NCI-H2171 (cell line): ENCODE data around the gene FZD2.
"Not testable (repeated sequence)": the region's sequence is repeated elsewhere in the genome, so short reads cannot be mapped to it uniquely, and the experiment has no call there.

Source experiments
- DNase-seq: peaks from one replicate; lab custom pipeline; 2025; lab: John Stamatoyannopoulos, UW

The FZD2 gene

DNA sequence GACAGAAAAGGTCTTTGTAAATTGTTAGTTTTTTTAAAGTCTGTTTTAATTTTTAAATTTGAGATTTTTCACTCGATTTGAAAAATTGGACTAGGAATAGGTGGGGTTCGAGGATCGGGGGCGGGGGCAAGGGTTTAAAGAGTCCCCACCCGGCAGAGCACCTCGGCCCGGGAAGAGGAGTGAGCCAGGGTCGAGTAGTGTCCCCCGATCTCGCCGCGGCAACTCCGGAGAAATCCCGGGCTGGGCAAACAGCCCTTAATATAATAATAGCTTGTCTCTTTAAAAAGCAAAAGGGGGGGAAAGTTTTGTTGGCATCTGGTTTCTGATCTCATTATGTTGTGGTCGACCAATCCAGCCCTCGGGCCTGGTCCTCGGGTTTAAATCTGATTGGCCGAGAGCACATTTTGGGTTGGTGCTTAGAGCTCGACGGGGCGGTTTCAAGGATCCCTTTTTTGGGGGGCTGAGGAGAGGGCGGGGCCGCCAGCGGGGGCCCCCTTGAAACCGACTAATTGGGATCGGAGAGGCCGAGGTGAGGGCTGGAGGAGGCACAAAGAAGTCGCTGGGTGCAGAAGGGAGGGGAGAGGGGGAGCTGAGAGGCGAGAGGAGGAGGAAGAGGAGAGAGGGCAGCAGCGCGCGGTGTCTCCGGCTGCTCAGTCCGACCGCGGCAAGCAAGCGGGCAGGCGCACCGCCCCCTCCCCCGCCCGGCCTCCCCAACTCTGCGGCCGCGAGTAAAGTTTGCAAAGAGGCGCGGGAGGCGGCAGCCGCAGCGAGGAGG, at the start of gene FZD2:
Gene FZD2 (plus strand): TSS at position 653 of the 775 bp plus-strand sequence. CDS start 205 bp downstream, outside the sequence.
- peak; percentile 88 for DNase-seq

DNA sequence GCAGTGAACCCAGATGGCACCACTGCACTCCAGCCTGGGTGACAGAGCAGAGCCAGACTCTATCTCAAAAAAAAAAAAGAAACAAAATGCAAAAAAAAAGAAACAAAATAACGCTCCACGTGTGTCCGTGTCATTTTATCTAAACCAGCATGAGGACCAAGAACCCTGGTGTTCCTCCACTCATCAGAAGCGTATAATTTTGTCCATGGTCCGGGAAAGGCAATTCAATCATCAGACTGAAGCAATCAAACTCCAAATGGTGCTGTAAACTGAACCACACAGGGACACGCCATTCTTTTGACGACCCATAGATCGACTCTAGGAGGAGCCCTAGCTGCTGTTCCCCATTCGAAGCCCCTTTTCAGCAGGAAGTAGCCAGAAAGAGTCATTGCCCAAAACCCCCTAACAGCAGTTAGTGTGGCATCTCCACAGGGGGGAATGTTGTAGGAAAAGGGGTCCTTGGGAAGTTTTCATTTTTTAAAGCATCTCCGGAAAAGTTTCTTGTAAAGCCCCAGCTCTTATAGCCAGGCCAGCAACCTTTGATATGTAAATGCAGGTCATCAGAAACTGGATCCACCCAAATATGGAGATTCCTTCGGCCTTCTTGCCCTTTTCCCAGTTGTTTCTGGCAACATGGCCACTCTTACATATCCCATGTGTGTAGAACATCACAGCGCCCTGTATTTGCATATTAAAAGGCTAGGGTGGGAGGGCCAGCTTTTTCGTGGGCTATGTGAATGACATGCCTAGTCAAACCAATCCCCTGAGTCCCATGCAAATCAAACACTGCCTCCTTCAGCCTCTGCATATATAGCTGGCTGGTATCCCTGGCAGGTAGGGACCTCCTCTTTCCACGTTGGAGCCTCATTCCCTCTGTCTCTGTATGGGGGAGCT, 45.8 kb upstream of the FZD2 start:
- DNase-seq = not testable (repeated sequence)

DNA sequence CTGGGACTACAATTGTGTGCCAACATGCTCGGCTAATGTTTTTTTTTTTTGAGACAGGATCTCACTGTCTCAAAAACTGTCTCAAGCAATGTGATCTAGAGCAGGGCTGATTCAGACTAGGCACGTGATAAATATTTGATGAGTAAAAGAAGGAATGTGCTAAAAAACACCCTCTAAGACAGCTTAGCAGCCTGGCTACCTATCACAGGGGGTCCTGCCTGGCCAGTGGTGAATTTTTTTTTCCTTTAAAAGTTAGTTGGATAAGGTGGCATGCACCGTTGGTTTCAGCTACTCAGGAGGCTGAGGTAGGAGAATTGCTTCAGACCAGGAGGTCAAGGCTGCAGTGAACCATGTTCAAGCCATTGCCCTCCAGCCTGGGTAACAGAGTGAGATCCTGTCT, 39.3 kb upstream of the FZD2 start:
- DNase-seq = no peak

DNA sequence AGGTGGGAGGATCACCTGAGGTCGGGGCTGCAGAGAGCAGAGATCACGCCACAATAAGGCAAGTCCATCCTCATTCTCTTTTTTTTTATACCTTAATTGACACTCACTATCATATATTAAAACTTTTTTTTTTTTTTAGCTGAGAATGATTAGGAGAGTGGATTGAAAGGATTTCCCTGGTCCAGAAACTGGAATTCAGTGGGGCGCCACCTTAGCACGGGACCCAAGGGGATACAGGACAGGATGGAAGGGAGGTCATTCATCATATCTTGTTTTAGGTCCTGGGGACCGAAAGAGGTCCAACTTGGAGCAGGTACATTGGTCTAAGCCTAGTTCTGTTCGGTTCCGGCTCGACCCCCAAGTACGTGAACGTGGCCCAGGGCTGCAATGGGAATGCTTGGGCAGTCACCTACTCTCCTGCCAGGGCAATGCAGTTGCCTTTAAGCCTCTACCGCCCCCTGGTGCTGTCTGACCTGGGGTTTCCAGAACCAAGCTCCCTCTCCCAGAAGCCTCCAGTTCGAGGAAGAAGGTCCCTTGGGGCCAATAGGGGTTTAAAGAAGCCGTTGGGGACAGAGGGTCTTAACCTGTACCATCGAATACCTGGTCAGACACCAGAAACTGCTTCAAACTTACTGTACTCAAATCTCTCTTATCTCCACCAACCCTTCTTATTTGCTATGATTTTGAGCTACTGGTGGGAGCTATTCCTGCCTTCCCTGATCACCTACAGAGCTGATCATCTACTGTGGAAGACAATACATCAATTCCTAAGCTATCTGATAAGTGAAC, 34.2 kb upstream of the FZD2 start:
- no peak for DNase-seq

DNA sequence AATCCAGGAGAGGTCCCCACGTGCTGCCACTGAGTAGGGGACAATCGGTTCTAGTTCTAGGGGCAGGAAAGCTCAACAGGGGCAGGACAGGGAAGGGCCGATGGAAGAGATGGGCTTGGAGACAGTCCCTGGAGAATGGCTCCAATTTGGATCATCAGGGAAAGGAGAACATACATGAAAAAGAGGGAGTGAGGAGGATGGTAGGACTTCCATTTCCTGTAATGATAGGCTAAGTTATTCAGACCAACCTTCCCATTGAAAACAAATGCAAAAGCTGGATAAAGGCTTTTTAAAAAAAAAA, 33.7 kb upstream of the FZD2 start:
- DNase-seq = no peak

DNA sequence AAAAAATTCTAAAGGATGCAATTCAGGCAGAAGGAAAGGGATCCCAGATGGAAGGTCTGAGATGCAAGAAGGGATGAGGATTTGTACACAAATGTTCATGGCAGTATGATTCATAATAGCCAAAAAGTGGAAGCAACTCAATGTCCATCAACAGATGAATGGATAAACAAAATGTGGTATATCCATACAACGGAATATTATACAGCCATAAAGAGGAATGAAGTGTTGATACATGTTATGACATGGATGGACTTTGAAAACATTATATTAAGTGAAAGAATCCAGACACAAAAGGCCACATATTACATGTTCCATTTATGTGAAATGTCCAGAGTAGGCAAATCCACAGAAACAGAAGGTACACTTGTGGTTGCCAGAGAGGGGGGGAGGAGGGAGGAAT, 30.2 kb upstream of the FZD2 start:
- DNase-seq = no peak

DNA sequence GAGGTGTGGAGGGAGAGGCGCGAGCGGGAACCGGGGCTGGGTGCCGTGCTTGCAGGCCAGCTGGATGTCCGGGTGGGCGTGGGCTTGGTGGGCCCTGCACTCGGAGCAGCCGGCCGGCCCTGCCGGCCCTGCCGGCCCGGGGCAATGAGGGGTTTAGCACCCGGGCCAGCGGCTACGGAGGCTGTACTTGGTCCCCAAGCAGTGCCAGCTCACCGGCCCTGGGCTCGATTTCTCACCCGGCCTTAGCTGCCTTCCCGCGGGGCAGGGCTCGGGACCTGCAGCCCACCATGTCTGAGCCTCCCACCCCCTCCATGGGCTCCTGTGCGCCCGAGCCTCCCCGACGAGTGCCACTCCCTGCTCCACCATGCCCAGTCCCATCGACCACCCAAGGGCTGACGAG, 29.3 kb upstream of the FZD2 start:
- no peak for DNase-seq

DNA sequence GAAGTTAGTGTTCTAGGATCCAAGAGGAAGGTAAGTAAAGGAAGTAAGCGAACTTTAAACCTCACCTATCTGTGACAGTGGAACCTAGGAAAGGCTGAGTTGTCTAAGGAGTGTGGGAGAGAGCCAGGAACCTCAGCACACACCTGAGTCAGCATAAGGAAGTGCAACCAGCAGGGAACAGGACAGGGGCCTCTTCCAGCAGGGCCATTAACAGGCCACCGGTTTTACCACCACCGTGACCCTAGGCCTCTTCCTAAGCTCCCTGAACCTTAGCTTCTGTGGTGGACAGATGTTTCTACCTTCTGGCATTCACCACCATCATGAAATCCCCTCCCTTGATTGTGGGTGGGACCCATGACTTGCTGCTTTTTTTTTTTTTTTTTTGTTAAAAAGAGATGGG, 27.4 kb upstream of the FZD2 start:
- DNase-seq = no peak

DNA sequence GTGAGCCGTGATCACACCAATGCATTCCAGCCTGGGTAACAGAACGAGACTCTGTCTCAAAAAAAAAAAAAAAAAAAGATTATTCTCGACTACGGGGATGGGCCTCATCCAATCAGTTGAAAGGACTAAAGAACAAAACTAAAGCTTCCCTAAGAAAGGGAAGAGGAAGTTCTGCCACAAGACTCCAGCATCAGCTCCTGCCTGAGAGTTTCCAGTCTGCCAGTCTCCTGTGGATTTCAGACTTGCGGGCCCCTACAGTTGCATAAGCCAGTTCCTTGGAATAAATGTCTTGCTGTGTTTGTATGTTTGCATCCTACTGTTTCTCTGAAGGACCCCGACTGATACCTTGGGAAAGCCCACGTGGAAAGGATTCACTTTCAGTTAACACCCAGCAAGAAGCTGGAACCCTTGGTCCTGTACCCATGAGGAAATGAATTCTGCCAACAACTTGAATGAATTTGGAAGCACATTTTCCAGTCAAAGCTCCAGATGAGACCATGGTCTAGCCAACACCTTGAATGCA, 26.3 kb upstream of the FZD2 start:
- DNase-seq = no peak

DNA sequence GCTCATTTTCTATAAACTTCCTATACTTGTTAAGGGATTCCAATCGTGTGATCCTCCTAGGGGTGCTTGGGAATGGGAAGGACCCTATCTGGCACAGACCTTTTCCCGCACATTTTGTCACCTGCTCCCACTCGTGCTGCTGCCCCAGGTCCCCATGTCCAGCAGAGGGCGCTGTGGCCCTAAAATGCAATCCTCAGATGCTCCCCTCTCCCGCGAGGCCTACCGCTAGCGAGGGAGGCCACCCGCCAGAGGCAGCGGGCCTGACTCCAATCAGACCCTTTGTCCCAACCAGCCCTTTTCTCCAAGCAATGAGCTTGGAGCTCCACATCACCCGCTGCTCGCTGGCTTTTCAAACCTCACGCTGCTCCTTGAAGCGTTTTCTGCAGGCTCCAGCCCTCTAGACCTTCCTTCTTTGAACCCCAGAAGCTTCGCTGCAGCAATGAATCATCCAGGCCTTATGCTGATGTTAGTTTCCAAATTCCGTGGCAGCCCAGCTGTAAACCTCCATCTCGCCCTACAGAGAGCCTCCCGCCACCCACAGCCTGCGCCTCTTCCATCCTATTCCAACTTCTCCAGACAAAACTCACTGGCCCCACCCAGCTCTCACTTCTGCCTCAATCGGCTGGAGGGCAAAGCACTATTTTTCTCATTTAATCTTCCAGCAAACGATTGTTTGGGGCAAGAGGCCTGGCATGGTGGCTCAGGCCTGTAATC, 23.6 kb upstream of the FZD2 start:
- DNase-seq = peak; percentile 78

DNA sequence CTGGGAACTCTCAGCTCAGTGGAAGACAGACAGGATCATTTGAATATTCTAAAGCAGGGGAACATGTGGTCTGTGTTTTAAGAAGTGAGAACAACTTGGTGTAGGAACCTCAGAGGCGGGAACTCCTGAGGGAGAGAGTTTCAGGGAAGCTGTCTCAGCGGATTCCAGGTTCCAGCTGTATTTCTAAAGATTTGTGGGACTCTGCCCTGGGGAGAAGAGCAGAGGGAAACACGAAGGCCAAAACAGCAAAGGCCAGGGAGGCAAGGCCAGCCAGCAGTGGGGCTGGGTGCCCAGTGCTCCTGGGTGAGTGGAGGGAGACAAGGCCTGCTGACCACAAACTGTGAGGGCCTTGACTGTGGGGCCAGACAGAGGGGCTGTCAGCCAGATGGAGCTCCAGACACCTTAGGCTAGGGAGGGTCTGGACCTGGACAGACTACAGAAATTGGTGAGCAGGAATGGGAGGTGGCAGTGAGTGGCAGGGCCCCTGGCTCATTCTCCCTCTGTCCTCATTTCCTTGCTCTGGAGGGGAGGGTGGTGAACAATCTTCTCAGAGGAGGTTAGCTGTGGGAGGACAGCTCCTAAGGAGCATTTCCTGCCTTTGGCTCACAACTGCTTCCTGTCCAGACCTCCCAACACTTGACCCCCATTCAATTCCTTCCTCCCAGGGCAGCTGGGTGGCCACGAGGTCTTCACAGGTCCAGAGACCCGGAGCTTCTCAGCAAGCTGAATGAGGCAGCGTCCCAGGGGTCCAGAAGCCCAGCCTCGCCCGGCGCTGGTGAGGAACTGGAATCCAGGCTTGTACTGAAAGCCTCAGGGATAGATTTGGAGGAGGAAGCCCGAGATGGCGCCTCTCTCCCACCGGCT, 21.0 kb upstream of the FZD2 start:
- DNase-seq = no peak

DNA sequence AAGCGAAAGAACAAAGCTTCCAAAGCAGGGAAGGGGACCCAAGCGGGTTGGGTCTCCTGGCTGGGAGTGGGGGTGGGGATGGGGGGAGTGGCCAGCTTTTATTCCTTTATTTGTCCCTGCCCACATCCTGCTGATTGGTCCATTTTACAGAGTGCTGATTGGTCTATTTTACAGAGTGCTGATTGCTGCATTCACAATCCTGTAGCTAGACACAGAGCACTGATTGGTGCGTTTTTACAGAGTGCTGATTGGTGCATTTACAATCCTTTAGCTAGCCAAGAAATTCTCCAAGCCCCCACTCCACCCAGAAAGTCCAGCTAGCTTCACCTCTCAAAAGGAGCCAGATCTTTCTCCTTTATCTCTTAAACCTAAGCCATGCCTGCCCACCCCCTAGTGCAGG, 19.4 kb upstream of the FZD2 start:
- not testable (repeated sequence) for DNase-seq

DNA sequence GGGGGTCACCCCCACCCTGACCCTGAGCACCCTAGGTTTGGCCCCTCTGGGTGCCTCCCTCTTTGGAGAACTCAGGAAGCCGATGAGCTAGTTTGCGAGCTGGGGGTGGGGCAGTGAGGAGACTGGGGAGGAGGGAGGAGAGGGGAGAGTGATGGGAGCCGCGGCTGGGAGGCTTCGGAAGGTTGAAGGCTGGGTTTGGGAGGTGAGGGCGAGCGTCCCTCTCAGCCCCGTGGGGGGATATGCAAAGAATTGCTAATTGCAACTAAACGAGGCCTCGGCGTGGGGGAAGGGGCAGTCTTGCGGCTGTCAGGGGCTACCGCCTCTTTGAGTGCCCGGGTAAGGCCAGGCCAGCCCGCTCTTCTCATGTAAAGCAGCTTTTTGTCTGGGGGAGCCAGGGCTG, 17.6 kb upstream of the FZD2 start:
- DNase-seq = no peak

DNA sequence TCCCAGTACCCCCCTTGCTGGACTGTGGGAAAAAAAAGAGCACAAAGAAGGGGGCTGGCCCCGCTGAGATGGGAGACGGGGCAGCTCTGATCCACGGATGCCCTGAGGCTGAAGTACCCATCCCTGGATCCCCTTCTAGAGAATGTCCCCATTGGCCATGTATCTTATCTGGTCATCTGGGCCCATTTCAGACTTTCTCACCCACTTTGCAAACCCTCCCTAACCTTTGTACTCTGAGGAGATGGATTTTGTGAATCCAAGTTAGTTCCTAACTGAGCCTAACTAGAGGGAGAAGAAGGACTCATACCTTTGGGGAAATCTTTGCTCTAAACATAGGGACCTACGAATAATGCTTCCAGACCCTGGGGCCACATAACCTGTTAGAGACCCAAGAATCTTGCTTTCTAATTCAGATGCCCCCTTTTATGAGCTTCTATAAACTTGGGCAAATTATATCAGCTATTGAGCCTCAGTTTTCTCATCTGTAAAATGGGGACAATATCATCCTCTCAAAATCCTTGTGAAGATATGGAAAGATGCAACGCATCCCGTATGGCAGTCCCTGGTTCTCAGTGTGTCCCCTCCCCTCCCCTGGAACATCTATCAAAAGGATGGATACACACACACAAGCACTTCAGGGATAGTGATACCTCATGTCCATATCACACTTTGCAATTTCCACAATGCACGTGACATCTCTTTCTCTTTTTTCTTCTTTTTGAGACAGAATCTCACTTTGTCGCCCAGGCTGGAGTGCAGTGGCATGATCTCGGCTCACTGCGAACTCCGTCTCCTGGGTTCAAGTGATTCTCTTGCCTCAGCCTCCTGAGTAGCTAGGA, 16.8 kb upstream of the FZD2 start:
- no peak for DNase-seq

DNA sequence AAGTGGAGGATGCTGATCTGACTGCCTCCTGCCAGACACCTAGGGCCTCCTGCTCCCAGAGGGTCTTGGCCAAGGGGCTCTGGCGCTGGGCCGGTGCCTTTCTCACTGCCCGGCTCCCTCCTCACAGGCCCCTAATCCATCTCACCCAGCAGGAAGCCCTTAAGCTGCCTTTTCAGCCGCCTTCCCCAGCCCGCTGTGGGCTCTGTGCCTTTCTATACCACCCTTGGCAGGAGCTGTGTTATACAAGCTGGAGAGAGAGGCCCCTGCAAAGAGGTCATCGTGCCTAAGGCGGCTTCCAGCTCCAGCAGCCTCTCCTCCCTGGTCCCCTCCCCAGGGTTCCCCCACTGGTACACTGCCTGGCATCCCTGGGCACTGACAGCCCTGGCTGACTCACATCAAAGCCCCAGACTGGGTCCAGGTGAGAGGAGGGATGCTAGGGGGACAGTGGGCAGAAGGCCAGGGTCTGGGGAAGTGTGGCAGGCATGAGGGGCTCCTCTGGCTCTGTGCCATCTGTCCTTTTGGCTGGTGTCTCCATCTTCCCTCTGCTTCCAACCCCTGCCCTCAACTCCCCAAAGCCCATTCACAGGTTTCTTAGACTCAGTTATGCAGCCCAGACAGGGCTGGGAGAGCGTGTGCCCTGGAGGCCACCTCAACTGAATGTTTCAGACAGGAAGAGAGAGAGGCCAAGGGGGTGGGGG, 15.3 kb upstream of the FZD2 start:
- DNase-seq = no peak

DNA sequence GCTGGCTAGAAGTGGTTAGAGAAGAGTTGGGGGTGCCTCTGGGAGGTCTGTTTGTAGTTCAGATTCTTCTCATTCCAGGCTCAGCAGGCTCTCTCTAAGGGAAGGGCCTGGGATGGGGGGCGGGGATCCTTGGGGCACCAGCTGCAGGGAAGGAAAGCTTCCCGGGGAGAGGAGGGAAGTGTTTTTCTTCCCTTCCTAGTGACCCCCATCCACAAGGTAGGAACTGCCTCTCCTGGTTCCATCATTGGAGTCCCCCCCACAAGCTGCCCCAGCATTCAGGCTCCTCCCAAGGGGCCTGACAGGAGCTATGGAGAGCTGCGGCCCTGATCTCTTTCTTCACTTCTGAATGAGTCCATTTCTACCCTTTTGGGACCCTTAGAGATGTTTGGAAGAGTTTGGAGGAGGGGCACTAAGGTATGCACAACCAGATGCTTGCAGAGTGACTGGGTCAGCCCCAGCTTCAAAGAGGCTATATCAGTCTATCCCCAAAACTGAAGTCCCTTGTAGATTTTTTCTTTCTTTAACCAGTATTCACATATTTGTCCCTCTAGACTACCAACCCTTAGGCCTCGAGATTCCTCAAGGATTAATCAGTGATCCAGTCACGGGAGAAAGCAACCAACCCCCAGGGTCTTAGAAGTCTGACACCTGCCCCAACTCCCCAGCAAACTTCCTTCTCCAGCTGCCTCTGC, 13.9 kb upstream of the FZD2 start:
- no peak for DNase-seq

DNA sequence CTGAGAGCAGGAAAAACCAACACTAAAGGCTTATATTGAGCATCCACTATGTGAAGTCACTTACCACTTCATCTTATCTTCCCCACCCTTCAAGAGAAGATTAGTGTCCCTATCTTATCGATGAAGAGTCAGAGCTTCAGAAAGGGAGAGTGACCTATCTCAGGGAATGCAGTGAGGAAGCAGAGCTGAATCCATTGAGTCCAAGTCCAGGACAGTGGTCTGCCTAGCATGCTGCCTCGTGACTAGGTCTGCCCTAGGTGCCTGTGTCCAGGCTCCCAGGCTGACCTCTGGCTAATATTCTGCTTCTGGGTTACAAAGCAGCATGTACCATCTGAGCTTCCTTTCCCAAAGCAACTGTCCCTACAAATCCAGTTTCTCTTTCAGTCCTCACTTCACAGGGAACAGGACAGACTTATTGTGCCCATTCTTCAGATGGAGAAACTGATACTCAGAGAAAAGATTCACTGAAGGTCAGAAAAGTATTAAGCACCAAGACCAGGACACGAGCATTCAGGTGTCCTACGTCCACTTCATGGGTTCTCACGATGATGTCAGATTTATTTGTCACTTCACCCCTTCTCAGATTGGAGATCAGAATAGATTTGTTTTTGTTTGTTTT, 13.3 kb upstream of the FZD2 start:
- no peak for DNase-seq
